Choroid plexus epithelial cell (primary cell): ENCODE results near the gene CKM.

Source experiments
- DNase-seq: peaks from one replicate; pipeline ENCODE4 v3.0.0-alpha.2; 2010; ENCODE audit warnings: low read depth
- H3K4me3 ChIP-seq: 2 replicates; pipeline ENCODE4 v1.5.1; 2011; ENCODE audit warnings: low read depth, mild to moderate bottlenecking, control low read depth, low read length, moderate library complexity
- TF ChIP-seq, protein P1 (sequence below): conservative IDR thresholded peaks from 2 replicates; pipeline ENCODE4 v1.5.1; 2011; ENCODE audit warnings: low read depth, mild to moderate bottlenecking, control low read depth, inconsistent platforms, low read length, moderate library complexity

CKM gene

DNA sequence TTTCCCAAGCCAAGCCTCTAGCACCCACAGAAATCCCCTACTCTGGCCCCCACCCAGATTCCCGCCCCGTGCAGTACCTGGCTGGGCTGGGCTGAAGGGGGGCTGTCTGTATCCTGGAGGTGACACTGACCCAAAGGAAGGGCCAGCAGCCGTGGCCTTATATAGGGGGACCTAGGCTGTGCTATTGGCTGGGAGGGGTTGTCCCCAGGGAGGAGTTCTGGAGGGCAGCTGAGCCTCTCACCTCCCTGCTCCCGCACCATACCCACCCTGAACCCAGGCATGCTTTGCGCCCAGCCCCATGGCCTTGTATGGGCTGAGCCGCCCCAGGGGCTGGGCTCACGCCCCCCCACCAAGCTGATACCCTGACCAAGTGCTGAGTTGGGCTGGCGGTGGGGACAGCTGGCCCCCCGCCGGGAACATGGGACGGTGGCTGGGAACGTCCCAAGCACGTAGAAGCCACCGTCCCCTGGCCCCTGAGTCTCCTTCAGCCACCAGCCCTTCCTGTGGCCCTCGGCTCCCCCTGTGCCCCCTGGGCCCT, at the start of gene CKM:
Gene CKM, minus strand, starts transcription at position 132 of the 538 bp plus-strand sequence. CDS start 3,162 bp downstream, outside the sequence.
- H3K4me3 ChIP-seq, result peak within 1 kb of the TSS; percentile 8
- no peak for DNase-seq
- TF ChIP-seq, protein P1, sequence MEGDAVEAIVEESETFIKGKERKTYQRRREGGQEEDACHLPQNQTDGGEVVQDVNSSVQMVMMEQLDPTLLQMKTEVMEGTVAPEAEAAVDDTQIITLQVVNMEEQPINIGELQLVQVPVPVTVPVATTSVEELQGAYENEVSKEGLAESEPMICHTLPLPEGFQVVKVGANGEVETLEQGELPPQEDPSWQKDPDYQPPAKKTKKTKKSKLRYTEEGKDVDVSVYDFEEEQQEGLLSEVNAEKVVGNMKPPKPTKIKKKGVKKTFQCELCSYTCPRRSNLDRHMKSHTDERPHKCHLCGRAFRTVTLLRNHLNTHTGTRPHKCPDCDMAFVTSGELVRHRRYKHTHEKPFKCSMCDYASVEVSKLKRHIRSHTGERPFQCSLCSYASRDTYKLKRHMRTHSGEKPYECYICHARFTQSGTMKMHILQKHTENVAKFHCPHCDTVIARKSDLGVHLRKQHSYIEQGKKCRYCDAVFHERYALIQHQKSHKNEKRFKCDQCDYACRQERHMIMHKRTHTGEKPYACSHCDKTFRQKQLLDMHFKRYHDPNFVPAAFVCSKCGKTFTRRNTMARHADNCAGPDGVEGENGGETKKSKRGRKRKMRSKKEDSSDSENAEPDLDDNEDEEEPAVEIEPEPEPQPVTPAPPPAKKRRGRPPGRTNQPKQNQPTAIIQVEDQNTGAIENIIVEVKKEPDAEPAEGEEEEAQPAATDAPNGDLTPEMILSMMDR, result no peak

- peak within 1 kb of the TSS; percentile 86 for H3K4me3 ChIP-seq
- peak; percentile 99 for DNase-seq
- TF ChIP-seq, protein P1, result no peak
Observed at GRCh38 chr19:45370410-45371204, 47.9 kb upstream of the CKM start, which contains the start of gene ERCC2. Gene ERCC2, minus strand, starts transcription at chr19:45370573. Its CDS starts 33 bp downstream, at chr19:45370540.

DNA sequence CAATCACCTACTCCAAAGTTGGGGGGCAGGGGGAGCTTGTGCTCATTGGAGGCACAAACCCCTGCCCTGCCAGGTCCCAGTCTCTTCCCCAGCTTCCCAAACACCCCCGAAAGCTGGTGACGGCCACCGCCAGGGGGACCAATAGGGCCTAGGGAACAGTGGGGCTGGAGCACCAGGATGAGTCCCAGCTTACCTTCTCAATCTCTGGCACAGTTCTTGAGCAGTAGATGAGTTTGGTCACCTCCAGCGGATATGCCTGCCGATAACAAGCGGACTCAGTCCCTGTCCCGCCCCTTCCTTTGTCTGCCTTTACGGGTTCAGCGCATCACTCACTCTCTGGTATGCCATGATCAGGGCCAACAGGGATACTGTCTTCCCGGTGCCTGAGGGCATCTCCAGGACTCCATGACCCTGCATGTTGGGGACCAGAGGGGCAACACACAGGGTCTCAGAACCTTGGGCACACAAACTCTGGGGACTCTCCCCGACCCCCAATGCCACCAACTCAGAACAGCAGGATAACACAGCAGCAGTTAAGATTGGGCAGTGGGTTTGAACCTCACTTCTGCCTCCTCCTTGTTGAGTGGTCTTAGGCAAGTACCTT, 46.2 kb upstream of the CKM start:
- H3K4me3 ChIP-seq, result no peak overlapping the region
- DNase-seq, result no peak
- TF ChIP-seq, protein P1, result no peak

DNA sequence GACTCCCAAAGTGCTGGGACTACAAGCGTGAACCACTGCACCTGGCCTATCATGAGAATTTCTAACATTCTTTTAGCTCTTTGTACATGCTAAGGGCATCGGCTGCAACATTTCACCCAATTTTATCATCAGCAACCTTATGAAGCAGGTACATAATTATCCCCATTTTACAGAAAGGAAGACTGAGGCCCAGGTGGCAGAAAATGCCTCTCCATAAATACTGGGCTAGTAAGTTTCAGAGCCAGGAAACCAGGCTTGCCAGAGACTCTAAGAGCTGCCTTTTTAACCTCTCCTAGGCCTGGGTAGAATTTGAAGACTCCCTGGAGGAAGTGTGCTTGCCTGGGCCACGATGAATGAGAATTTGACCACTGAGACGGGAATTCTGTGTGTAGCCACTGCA, 45.5 kb upstream of the CKM start:
- DNase-seq, result no peak
- TF ChIP-seq, protein P1, result no peak
- H3K4me3 ChIP-seq, result no peak overlapping the region

DNA sequence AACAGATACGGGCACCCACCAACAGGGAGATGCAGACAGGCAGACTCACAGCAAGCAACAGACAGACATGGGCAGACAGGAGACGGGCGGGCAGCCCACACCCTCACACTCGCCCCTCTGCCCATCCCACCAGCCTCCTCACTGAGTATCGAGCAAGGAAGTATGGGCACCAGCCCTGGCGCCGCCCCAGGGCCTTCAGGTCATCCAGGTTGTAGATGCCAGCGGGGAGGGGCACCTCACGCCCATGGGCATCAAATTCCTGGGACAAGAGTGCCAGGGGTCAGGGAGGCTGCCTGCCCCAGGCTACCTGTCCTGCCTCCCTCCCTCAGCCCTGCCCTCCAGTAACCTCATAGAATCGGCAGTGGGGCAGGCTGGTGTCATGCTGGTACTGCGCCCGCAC, 42.0 kb upstream of the CKM start:
- H3K4me3 ChIP-seq, result no peak overlapping the region
- TF ChIP-seq, protein P1, result no peak
- DNase-seq, result no peak

- TF ChIP-seq, protein P1, result no peak
- no peak for DNase-seq
- H3K4me3 ChIP-seq, result no peak overlapping the region
Observed at GRCh38 chr19:45363861-45364459, 41.3 kb upstream of the CKM start.
